ENCODE data around the gene RIPOR3.
"Not testable (repeated sequence)": the region's sequence is repeated elsewhere in the genome, so short reads cannot be mapped to it uniquely, and the experiment has no call there.

RIPOR3 gene

GRCh38 chr20:50672400-50673145 lies 18.8 kb downstream of the RIPOR3 start:
- no peaks in the 10 kb centered on the region for H3K36me3 ChIP-seq
- H3K27ac ChIP-seq, result no peak overlapping the region
- H3K9me3 ChIP-seq, result no peaks in the 10 kb centered on the region
- no peak overlapping the region for H3K4me3 ChIP-seq (ENCODE audit: low read depth in 1 of 2, low read length in 1 of 2)
- no peak for TF ChIP-seq CTCF (IDR thresholded peaks at IDR 0.05)
- no peaks in the 10 kb centered on the region for H3K27me3 ChIP-seq
- H3K4me1 ChIP-seq (ENCODE audit: control insufficient read depth in 1 of 2, insufficient read depth in 1 of 2, low read depth in 1 of 2, low read length in 1 of 2), result peaks cover 15 to 16% of the 10 kb centered on the region in 2 experiments

DNA sequence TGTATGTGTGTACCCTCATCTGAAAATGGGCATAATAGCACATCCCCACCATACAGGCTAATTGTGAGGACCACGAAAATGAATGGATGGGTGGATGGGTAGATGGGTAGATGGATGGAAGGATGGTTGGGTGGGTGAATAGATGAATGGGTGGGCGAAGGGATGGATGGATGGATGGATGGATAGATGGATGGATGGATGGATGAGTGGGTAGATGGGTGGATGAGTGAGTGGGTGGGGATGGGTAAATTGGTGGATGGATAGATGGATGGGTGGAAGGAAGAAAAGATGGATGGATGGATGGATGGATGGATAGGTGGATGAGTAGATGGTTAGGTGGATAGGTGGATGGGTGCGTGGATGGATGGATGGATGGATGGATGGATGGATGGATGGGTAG lies 19.7 kb downstream of the RIPOR3 start:
- no peak for TF ChIP-seq CTCF (IDR thresholded peaks at IDR 0.05)

GRCh38 chr20:50671010-50671409 lies 20.3 kb downstream of the RIPOR3 start:
- not testable (repeated sequence) for H3K9me3 ChIP-seq; H3K27ac ChIP-seq; H3K4me3 ChIP-seq (ENCODE audit: low read depth in 1 of 2, low read length in 1 of 2); H3K36me3 ChIP-seq; H3K27me3 ChIP-seq
- H3K4me1 ChIP-seq (ENCODE audit: control insufficient read depth in 1 of 2, insufficient read depth in 1 of 2, low read depth in 1 of 2, low read length in 1 of 2), result peaks cover 13 to 15% of the 10 kb centered on the region in 2 experiments

More for the DNA sequence above, 19.7 kb downstream of the RIPOR3 start:
- H3K4me1 ChIP-seq (ENCODE audit: control insufficient read depth in 1 of 2, insufficient read depth in 1 of 2, low read depth in 1 of 2, low read length in 1 of 2), result peaks cover 15 to 16% of the 10 kb centered on the region in 2 experiments
- no peak overlapping the region for H3K27ac ChIP-seq
- H3K27me3 ChIP-seq, result no peaks in the 10 kb centered on the region
- H3K9me3 ChIP-seq, result no peaks in the 10 kb centered on the region
- H3K4me3 ChIP-seq (ENCODE audit: low read depth in 1 of 2, low read length in 1 of 2), result no peak overlapping the region
- no peaks in the 10 kb centered on the region for H3K36me3 ChIP-seq

DNA sequence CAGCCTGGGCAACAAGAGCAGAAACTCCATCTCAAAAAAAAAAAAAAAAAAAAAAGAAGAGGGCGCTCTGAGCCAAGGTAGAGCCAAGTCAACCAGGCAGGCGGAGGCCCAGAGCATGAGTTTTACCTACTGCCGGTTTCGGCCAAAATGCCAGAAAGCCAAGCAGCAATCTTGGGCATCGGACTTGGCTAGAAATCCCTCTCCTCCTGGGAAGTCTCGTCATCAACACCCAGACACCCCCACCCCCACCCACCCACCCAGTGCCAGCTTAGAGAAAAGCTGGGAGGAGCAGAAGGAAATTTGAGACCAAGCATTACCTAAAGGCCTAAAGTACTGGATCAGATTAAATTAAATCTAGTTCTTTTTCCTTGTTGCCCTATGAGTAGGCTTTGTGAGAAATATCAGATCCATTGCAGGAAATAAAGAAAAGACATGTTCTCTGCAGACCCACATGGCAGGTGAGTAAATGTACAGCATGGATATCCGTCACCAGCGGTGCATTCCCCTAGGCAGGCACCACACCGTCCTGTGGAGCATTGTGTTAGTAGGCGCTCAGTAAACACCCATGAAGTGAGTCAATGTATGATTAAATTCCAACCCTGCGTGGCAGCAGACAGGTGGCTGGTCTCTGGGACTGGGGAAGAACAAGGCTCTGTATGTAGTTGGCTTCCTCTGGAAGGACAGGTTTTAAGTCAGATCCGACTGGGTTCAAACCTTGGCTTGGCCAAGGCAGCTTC lies 21.0 kb downstream of the RIPOR3 start:
- H3K4me1 ChIP-seq (ENCODE audit: control insufficient read depth in 1 of 2, insufficient read depth in 1 of 2, low read depth in 1 of 2, low read length in 1 of 2), result peaks cover 9 to 10% of the 10 kb centered on the region in 2 experiments
- no peak overlapping the region for H3K27ac ChIP-seq
- no peaks in the 10 kb centered on the region for H3K27me3 ChIP-seq
- no peaks in the 10 kb centered on the region for H3K9me3 ChIP-seq
- no peak overlapping the region for H3K4me3 ChIP-seq (ENCODE audit: low read depth in 1 of 2, low read length in 1 of 2)
- TF ChIP-seq CTCF (IDR thresholded peaks at IDR 0.05), result no peak
- no peaks in the 10 kb centered on the region for H3K36me3 ChIP-seq

GRCh38 chr20:50668798-50669197 lies 22.5 kb downstream of the RIPOR3 start:
- H3K4me1 ChIP-seq (ENCODE audit: control insufficient read depth in 1 of 2, insufficient read depth in 1 of 2, low read depth in 1 of 2, low read length in 1 of 2), result no peaks in the 10 kb centered on the region
- H3K4me3 ChIP-seq (ENCODE audit: low read depth in 1 of 2, low read length in 1 of 2), result no peak overlapping the region
- H3K9me3 ChIP-seq, result no peaks in the 10 kb centered on the region
- H3K36me3 ChIP-seq, result no peaks in the 10 kb centered on the region
- no peak overlapping the region for H3K27ac ChIP-seq
- H3K27me3 ChIP-seq, result no peaks in the 10 kb centered on the region
- TF ChIP-seq CTCF (IDR thresholded peaks at IDR 0.05), result no peak

DNA sequence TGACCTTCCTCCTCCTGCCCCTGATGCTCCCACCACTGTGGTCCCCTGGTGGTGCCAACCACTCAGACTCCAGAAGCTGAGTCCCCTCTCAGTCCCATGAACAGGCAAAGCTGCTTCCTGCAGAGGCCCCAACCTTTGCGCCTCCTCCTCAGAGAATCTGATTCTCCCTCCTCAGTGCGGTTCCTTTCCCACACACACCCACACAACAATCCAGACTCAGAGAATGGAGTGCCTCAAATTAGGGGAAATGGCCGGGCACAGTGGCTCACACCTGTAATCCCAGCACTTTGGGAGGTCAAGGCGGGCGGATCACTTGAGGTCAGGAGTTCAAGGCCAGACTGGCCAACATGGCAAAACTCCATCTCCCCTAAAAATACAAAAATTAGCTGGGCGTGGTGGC lies 23.0 kb downstream of the RIPOR3 start:
- Histone ChIP-seq H3K4me3 (ENCODE audit: low read depth in 1 of 2, low read length in 1 of 2) (no peak overlapping the region), H3K9me3 (no peaks in the 10 kb centered on the region), H3K27ac (no peak overlapping the region), H3K4me1 (ENCODE audit: control insufficient read depth in 1 of 2, insufficient read depth in 1 of 2, low read depth in 1 of 2, low read length in 1 of 2) (no peaks in the 10 kb centered on the region), H3K27me3 (no peaks in the 10 kb centered on the region), H3K36me3 (no peaks in the 10 kb centered on the region)
- no peak for TF ChIP-seq CTCF (IDR thresholded peaks at IDR 0.05)
